ENCODE measurements around the gene VEZT.

Gene VEZT

GRCh38 chr12:95200128-95200894, 17.3 kb upstream of the VEZT start:
- DNase-seq (ENCODE audit: low read depth): no peak

GRCh38 chr12:95201056-95201670, 16.4 kb upstream of the VEZT start:
- DNase-seq (ENCODE audit: low read depth): peak; percentile 70

GRCh38 chr12:95202691-95203486, 14.7 kb upstream of the VEZT start:
- DNase-seq (ENCODE audit: low read depth): peak; percentile 31

GRCh38 chr12:95203487-95204030, 14.0 kb upstream of the VEZT start:
- no peak for DNase-seq (ENCODE audit: low read depth)

- DNase-seq (ENCODE audit: low read depth): peak; percentile 99
Measured at GRCh38 chr12:95204141-95204866, 13.3 kb upstream of the VEZT start.

- no peak for DNase-seq (ENCODE audit: low read depth)
Measured at GRCh38 chr12:95205016-95205624, 12.5 kb upstream of the VEZT start.

GRCh38 chr12:95205685-95206084, 11.9 kb upstream of the VEZT start:
- DNase-seq (ENCODE audit: low read depth): peak; percentile 89

GRCh38 chr12:95206916-95207315, 10.7 kb upstream of the VEZT start:
- no peak for DNase-seq (ENCODE audit: low read depth)

- no peak for DNase-seq (ENCODE audit: low read depth)
Measured at GRCh38 chr12:95207407-95207806, 10.2 kb upstream of the VEZT start.

- DNase-seq (ENCODE audit: low read depth): no peak
Measured at GRCh38 chr12:95208678-95209077, 8.9 kb upstream of the VEZT start.

GRCh38 chr12:95212586-95212985, 5.0 kb upstream of the VEZT start:
- DNase-seq (ENCODE audit: low read depth): peak; percentile 82

- DNase-seq (ENCODE audit: low read depth): no peak
Measured at GRCh38 chr12:95213119-95213518, 4.5 kb upstream of the VEZT start.

- DNase-seq (ENCODE audit: low read depth): no peak
Measured at GRCh38 chr12:95213928-95214327, 3.7 kb upstream of the VEZT start.

- DNase-seq (ENCODE audit: low read depth): no peak
Measured at GRCh38 chr12:95214466-95214865, 3.1 kb upstream of the VEZT start.

- peak; percentile 66 for DNase-seq (ENCODE audit: low read depth)
Measured at GRCh38 chr12:95215949-95216348, 1.7 kb upstream of the VEZT start.

GRCh38 chr12:95216711-95217376, 763 bp upstream of the VEZT start:
- DNase-seq (ENCODE audit: low read depth): no peak

- DNase-seq (ENCODE audit: low read depth): peak; percentile 66
Measured at GRCh38 chr12:95218150-95219133, 835 bp downstream of the VEZT start.

- no peak for DNase-seq (ENCODE audit: low read depth)
Measured at GRCh38 chr12:95220190-95220589, 2.6 kb downstream of the VEZT start.

GRCh38 chr12:95220726-95221125, 3.1 kb downstream of the VEZT start:
- DNase-seq (ENCODE audit: low read depth): no peak

Data from ELR (cell line).